Lower leg skin (tissue), 4 donors: ENCODE results near the gene NCKAP5. TPM values are rescaled to one million over a fixed set of nuclear protein-coding genes. Genes with fewer than 3 reads are reported as not detected.

Experiments used
- DNase-seq, 2 donors: peaks; one replicate each; pipeline ENCODE4 v3.0.0-alpha.2; 2019; ENCODE audit warnings: low spot score in 2 of 2
- H3K4me3 ChIP-seq: fragments of 200-600 bp; sonication (generic); 2 replicates; pipeline ENCODE4 v1.5.1; 2017; ENCODE audit warnings: mild to moderate bottlenecking, low read depth; ENCODE audit not compliant: poor library complexity, severe bottlenecking
- POLR2A ChIP-seq, 2 donors: fragments of 450-650 bp; IDR thresholded peaks; one replicate each; pipeline ENCODE4 v1.6.1; 2016 to 2017; ENCODE audit warnings: antibody characterized with exemption in 2 of 2, mild to moderate bottlenecking in 1 of 2, moderate library complexity in 1 of 2
- WGBS, 2 donors: methylation state at CpG; one replicate each; pipeline ENCODE4 v1.1.5; 2018; 5-methylcytosine and 5-hydroxymethylcytosine counted together
- intact Hi-C: fragments of 100-400 bp; cut with DNase I; formaldehyde crosslinking; loops from one replicate; pipeline ENCODE4 v1.15.0; 2023; ENCODE audit warnings: low total_unique reads
- total RNA-seq, 4 donors: library from RNA; depleted of rRNA; stranded (reverse); fragments of >200 nt; gene quantifications; one replicate each; pipeline ENCODE4 v1.1.0, GENCODE V29; 2016
- TF ChIP-seq, protein P1 (sequence below), 3 donors: fragments of 450-650 bp; IDR thresholded peaks; one replicate each; pipeline ENCODE4 v1.5.1; 2016; ENCODE audit warnings: antibody characterized with exemption in 3 of 3, mild to moderate bottlenecking in 3 of 3, moderate library complexity in 2 of 3

The NCKAP5 gene
- total RNA-seq, 4 donors from 2014 or later = 2.0 to 5.1 (median 3.6) TPM

GRCh38 chr2:132984731-132985130 is 583.5 kb downstream of the NCKAP5 start:
- WGBS, 2 donors = 85 to 88% methylated on average over 2 of the region's 2 CpGs
- no peak for TF ChIP-seq POLR2A (IDR thresholded peaks at IDR 0.05)
- TF ChIP-seq, protein P1, sequence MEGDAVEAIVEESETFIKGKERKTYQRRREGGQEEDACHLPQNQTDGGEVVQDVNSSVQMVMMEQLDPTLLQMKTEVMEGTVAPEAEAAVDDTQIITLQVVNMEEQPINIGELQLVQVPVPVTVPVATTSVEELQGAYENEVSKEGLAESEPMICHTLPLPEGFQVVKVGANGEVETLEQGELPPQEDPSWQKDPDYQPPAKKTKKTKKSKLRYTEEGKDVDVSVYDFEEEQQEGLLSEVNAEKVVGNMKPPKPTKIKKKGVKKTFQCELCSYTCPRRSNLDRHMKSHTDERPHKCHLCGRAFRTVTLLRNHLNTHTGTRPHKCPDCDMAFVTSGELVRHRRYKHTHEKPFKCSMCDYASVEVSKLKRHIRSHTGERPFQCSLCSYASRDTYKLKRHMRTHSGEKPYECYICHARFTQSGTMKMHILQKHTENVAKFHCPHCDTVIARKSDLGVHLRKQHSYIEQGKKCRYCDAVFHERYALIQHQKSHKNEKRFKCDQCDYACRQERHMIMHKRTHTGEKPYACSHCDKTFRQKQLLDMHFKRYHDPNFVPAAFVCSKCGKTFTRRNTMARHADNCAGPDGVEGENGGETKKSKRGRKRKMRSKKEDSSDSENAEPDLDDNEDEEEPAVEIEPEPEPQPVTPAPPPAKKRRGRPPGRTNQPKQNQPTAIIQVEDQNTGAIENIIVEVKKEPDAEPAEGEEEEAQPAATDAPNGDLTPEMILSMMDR (IDR thresholded peaks at IDR 0.05) = no peak
- intact Hi-C loops = no loop called here
- DNase-seq = no peak
- H3K4me3 ChIP-seq = no peak overlapping the region

GRCh38 chr2:132980304-132980703 is 588.0 kb downstream of the NCKAP5 start:
- 30 to 57% methylated on average over 2 of the region's 2 CpGs for WGBS, 2 donors
- intact Hi-C loops = no loop called here
- H3K4me3 ChIP-seq = no peak overlapping the region
- no peak for DNase-seq
- no peak for TF ChIP-seq POLR2A (IDR thresholded peaks at IDR 0.05)
- TF ChIP-seq, protein P1 (IDR thresholded peaks at IDR 0.05) = no peak

GRCh38 chr2:132979339-132980093 is 588.7 kb downstream of the NCKAP5 start:
- WGBS, 2 donors = 78 to 81% methylated on average over 5 of the region's 5 CpGs
- DNase-seq = no peak
- no peak for TF ChIP-seq POLR2A (IDR thresholded peaks at IDR 0.05)
- intact Hi-C loops = no loop called here
- H3K4me3 ChIP-seq = no peak overlapping the region

GRCh38 chr2:132978840-132979239 is 589.4 kb downstream of the NCKAP5 start:
- WGBS, 2 donors = 54 to 74% methylated on average over 6 of the region's 6 CpGs
- no peak for DNase-seq
- TF ChIP-seq POLR2A (IDR thresholded peaks at IDR 0.05) = no peak
- TF ChIP-seq, protein P1 (IDR thresholded peaks at IDR 0.05) = no peak
- intact Hi-C loops = no loop called here
- H3K4me3 ChIP-seq = no peak overlapping the region

DNA sequence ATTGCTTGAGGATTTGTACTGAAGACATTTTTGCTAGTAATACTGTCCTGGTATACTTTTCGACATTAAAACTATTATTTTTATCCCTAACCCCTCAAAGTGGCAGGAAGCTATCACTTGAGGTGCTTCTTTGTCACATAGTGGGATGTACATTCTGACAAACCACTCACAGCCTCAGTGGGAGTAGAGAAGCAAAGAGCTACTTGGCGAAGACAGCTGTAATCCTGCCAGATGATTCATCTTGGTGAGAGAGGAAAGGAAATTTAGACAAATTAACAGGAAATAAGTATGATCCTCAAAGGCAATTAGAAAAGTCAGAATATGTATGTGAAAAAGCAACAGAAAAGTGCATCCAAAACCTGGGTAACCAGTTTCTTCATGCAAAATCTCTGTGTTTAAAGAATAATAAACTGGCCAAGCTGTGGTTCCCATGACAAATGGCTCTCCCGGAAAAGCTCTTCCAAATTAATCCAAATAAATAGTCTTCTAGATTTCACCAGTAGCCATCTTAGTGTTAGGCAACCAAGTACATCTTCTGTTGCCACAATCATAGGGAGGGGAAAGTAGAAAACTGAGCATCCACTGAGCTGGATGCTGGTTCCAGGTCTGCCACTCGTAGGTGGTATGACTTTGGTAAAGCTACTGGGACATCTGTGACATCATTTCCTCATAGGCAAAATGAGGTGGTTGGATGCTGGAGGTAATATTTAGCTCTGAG is 590.3 kb downstream of the NCKAP5 start:
- DNase-seq = no peak
- no peak overlapping the region for H3K4me3 ChIP-seq
- intact Hi-C loops = no loop called here
- TF ChIP-seq, protein P1 (IDR thresholded peaks at IDR 0.05) = no peak
- TF ChIP-seq POLR2A (IDR thresholded peaks at IDR 0.05) = no peak
- 58 to 67% methylated on average over 4 of the region's 4 CpGs for WGBS, 2 donors
